Measurements from ENCODE around the gene PCNT.
A peak's percentile ranks its signal among the peaks of the same experiment; 100 is the strongest.
"Not testable (repeated sequence)": the region's sequence is repeated elsewhere in the genome, so short reads cannot be mapped to it uniquely, and the experiment has no call there.

Gene PCNT

DNA sequence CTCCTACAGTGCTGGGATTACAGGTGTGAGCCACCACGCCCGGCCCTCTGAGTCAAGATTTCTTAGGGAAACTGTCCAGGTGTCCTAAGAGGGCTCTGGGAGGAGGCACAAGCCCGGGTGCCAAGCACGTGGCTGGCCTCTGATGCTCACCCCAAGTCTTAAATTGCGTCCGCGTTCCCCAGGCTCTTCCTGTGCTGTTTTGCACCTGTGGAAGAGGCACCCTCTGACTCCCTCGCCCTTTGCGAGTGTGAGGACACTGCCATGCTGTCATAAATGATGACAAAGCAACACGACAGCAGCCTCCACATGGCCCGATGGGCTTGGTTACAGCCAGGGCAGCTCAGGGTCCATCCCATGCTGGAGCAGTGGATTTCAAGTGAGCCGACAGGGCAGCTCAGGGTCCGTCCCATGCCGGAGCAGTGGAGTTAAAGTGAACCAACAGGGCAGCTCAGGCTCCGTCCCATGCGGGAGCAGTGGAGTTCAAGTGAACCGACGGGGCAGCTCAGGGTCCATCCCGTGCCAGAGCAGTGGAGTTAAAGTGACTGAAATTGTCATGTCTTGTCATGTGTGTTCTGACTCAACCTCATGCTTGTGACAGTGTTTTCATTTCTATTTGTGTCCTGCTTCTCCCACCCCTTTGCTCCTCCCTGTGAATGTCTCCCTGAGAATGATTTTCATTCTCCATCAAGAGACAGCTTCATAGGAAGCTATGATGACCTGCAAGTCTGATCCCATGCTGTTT lies 33.9 kb downstream of the PCNT start:
- DNase-seq: no peak

DNA sequence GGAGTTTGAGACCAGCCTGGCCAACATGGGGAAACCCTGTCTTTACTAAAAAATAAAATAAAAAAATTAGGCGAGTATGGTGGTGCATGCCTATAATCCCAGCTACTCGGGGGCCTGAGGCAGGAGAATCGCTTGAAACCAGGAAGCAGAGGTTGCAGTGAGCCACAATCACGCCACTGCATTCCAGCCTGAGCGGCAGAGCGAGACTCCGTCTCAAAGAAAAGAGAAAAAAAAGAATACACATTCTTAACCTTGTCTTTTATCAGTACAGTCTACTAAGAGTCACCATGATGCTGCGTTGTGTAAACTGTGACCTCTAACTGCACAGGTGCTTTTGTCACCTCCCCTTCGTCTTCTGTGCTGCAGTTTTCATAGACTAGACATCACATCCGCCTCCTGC lies 37.2 kb downstream of the PCNT start:
- DNase-seq: no peak

DNA sequence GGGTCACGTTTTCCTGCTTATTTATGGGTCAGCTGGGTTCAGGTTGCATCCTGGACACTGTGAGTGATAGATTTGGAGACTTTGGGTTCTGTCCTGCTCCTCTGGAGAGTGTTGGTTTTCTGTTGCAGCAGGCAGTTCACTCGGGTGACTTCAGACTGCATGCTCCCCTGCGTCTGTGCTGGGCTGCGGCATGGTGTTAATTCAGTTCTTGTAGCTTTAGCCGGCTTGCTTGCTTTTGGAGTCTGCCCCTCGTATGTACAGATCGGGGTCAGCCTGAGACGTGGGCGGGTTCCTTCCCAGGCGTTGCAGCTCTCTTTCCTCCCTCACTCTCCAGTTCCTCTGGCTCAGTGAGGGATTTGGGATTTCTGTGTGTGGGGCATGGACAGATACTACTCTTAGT lies 38.0 kb downstream of the PCNT start:
- no peak for DNase-seq

DNA sequence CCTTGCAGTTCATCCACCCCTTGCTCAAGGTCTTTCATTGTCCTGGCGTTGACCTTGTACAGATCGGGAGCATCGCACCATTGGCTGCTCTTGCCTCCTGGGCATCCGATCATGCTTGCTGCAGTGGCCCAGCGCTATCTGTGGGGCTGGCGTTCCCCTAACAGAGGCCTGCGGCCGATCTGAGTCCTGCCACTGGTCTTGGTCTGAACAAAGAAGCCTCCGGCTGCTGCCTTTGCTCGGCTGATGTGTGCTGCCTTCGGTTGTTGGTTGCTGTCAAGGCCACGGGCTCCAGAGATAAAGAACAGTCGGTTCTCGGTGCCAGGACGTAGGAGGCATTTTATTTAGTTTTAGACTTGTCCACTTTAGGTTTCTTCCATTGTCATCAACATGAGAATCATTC lies 39.0 kb downstream of the PCNT start:
- DNase-seq: no peak

DNA sequence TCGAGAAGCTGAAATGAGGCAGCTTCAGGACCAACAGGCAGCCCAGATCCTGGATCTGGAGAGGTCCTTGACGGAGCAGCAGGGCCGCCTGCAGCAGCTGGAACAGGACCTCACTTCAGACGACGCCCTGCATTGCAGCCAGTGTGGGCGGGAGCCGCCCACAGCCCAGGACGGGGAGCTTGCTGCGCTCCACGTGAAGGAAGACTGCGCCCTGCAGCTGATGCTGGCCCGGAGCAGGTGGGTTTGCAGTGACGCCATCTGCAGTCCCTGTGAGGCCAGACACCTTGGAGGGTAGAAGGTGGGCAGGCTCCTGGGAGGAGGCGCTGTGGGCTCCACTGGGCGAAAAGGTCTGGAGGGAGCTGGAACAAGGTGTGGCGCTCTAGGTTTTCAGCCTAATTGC lies 39.7 kb downstream of the PCNT start:
- no peak for DNase-seq

DNA sequence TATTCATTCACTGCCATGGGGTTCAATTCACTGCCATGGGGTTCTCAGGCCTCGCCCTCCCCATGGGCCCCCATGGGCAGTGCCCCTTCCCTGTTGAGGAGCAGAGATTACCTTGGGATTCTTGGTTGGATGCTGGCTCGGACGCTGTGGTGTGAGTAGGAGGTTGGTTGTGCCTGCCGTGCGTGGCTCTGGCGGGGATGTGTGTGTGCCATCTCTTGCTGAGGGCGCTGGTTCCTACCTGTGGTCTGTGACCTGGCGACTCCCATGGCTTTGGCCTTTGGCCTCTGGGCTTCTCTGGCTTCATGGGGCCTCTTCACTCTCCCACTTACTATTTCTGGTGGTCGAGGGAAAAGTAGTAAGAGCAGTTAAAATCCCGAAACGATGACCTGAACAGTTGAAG lies 42.1 kb downstream of the PCNT start:
- DNase-seq: no peak

DNA sequence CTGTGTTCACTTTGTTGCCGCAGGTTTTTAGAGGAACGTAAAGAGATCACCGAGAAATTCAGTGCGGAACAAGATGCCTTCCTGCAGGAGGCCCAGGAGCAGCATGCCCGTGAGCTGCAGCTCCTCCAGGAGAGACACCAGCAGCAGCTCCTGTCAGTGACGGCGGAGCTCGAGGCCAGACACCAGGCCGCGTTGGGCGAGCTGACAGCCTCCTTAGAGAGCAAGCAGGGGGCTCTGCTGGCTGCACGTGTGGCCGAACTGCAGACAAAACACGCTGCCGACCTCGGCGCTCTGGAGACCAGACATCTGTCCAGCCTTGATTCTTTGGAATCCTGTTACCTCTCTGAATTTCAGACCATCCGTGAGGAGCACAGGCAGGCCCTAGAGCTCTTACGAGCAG lies 42.6 kb downstream of the PCNT start:
- DNase-seq: no peak

DNA sequence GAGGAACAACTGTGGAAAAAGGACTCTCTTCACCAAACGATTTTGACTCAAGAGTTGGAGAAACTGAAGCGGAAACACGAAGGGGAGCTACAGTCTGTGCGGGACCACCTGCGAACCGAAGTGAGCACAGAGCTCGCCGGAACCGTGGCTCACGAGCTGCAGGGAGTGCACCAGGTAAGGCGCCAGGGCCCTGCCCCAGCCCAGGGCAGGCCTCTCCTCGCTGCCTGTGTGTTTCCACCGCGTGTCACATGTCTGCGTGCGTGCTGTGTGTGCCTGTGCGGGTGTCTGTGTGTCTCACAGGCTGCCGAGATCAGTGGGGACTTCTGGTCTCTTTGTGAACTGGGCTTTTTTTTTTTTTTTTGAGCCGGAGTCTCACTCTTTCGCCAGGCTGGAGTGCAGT lies 43.0 kb downstream of the PCNT start:
- DNase-seq: no peak

DNA sequence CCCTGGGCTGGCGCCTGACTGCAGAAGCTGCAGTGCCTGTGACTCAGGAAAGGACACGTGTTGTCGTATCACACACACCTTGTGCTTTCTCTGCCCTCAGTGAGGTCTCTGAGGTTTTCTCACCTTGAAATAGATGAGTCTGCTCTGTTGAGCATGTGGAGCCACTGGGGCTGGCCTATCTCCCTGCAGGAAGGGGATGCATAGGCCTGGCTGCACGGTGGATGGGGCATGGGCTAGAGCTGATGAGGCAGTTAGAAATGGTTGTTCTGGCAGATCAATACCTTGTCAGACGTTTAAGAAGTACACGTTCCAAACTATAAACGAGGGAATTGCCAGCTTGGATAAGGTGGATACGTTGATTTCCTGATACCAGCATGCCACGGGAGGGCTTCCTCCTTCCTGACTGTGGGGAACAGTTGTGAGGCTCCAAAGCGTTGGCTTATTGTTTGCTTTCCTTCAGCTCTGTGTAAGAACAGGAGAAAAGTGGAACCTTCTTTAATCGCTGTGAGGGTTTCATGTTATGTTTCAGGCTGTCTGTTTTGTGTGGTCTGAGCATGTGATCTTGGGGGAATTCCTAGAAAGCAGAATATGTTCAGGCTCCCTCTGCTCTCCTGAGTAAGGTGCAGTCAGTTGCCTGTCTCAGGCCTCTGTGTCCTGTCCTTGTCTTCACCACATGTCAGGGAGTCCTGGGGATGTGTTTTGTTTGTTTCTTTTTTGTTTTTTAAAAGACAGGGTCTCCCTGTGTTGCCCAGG lies 44.8 kb downstream of the PCNT start:
- peak; percentile 40 for DNase-seq

DNA sequence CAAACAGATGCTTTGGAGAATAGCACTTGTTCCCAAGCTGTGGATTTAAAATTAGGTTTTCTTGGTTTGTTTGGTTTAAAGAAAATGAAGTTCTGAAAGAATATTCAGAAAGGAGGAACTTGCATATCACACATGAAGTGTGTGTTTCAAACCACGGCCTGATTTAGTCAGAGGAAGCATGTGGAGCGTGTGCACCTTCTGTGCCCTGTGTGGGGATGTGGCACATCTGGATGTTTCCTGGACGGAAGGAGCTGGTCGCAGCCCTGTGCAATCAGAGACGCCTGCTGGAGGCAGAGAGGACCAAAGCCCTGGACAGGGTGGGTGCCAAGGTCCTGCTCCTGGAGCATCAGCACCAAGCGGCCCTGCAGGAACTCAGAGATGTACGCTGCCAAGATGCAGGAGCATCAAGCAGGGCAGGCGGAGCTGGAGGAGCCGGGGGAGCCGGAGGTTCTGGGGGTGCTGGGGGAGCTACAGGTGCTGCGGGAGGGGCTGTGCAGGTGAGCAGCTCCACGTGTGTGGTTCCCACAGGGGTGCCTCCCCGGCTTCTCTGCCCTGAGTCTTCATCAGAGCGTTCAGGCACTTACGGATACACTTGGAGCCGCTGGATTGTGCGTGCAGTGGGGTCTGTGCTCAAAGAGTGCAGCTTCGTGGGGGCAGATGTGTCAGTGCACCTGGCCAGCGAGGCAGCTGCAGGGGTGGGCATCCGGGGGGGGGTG lies 45.7 kb downstream of the PCNT start:
- DNase-seq: no peak

DNA sequence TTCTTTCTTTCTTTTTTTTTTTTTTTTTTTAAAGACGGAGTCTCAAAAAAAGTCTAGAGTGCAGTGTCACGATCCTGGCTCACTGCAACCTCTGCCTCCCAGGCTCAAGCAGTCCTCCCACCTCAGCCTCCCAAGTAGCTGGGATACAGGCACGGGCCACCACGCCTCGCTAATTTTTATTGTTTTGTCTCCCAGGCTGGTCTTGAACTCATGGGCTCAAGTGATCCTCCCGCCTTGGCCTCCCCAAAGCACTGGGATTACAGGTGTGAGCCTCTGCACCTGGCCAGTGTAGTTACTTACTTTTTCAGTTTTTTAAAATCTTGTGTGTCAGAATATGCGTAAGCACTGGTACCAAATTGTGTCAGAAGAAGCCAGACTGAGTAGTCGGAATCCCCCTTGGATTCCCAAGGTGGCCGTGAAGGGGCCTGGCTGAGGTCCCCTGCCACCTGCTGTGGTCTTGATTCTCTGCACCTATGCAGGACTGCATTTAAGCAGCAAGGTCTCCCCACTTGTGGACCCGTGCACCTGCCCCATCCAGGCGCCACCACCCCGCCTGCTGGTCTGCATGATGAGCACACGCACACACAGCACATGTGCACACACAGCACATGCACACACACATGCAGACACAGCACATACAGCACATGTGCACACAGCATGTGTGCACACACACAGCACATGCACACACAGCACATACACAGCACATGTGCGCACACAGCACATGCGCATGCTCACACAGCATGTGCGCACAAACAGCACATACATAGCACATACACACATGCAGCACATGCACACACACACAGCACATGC lies 47.5 kb downstream of the PCNT start:
- DNase-seq: no peak

DNA sequence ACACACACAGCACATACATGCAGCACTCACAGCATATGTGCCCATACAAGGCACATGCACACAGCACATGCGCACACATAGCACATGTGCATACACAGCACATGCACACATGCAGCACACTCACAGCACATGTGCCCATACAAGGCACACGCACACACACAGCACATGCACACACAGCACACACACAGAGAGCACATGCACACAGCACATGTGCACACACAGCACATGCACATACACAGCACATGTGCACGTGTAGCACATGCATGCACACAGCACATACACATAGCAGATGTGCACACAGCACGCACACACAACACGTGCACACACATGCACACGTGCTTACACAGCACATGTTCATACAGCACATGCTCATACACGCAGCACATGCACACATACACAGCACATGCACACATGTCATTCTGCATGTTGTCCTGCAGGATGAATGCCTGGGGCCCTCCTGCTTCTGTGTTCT lies 48.1 kb downstream of the PCNT start:
- DNase-seq: no peak

DNA sequence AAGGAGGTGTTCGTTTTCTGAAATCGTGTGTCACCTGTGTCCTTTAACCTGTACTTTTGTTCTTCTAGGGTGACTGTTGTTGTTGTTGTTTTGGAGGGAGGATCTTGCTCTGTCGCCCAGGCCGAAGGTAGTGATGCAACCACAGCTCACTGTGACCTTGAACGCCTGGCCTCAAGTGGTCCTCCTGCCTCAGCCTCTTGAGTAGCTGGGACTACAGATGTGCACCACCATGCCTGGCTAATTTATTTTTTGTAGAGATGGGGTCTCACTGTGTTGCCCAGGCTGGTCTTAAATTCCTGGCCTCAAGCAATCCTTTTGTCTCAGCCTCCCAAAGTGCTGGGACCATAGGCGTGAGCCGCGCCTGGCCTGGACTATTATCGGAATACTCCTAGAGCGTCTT lies 49.0 kb downstream of the PCNT start:
- DNase-seq: not testable (repeated sequence)

DNA sequence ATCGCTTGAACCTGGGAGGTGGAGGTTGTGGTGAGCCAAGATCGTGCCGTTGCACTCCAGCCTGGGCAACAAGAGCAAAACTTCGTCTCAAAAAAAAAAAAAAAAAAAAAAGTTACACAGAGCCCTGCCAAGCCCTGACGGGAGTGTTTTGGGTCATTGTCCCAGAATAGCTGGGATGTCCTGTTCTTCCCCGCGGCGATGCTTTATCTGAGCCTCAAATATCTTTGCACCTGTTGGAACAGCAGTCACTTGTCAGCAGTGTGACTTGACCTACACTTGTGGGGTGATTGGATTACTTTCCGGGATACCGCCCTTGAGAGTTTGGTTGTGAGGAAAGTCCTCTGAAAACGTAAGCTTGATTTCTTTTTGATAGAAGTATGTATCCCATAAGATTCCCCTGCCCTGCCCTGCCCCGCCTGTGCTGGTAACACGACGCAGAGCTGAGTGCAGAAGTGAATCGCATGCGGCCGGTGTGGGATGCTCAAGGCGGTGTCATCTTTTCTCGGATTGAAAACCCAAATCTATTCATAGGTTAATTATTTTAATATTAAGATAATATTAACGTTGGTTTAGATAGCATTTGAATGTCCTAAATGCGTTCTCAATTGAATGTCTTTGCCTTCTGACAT lies 50.9 kb downstream of the PCNT start:
- no peak for DNase-seq

DNA sequence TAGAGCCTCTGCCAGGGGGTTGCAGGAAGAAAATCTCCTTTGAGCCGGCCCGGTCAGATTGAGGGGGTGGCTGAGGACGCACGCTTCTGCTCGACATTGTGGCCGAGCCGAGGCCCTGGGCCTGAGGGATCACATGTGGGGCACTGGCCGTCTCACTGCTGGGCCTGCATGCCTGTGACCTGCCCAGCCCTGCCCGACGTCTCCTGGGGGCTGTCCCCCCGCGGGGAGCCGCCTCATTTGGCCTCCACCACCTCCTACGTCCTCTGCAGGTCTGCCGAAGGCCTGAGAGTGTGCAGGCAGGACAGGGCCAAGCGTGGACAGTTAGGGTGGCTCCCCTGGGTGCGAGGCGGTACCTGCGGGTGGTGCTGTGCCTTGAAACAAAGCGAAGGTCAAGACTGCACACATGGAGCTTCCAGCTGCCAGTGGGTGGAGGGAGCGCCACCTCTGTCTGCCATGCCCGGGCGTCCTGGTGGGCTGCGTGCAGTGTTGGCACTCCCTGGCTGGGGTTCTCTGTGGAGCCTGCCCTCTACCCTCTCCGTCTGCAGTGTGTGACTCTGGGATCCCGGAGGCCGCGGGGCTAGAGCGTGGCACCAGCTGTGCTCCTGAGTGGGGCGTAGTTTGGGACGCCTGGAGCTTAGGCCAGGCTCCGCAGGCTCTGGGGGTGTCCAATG lies 51.7 kb downstream of the PCNT start:
- no peak for DNase-seq

DNA sequence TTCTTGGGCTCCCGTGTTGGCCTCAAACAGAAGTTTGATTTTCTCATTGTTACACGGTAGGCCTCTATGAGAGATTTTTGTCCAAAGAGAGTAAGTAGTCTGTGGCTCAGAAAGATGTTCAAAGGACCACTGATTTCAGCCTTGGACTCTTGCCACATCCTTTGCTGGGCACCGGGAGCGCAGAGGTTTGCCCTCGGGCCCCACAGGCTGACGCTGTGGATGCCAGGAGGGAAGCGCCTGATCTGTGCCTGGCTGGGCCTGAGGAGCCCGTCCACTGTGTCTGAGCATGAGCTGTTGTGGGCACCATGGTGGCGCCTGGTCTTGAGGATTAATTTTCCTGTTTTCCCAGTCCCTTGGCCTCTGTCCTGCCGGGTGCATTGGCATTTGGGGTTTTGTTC lies 52.3 kb downstream of the PCNT start:
- DNase-seq: no peak

DNA sequence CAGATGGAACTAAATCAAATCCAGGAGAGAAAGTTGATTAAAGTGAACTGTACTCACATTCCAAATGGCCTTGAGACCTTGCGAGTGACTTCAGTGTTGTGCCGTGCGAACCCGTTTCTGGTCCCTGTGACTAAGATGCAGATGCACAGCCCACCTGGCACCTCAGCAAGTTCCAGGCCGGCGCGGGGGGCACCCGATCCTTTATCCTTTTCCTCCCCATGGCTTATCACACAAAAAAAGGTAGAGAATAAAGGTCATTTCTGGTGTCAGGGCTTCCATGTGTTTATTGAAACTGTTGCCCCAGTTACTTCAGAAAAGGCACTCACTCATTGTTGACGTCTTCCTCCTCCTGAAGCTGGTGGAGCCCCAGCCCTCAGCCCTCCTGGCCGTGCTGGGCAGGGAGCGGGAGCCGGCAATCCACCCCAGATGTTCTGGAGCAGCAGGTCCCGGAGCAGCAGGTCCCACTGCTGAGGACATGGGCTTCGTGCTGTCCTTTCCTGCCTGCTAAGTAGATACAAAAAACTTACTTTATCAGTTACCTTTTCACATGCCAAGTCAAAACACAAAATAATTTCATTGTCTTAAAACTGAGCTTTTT lies 53.0 kb downstream of the PCNT start:
- DNase-seq: no peak

DNA sequence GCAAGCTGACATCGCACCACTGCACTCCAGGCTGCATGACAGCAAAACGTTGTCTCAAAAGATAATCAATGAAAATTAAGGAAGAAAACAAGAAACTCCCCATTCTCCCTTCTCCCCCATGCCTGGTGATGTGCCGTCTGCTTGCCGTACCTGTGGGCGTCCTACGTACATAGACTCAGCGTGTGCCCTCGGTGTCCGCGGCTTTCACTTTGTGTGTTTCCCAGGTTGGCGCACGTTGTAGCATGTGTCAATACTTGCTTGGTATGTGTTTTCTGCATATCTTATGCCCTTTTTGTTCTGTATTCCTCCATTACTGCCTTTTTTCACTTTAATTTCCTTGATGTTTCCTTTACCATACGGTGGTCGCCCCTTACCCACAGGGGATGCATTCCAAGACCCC lies 53.8 kb downstream of the PCNT start:
- no peak for DNase-seq

DNA sequence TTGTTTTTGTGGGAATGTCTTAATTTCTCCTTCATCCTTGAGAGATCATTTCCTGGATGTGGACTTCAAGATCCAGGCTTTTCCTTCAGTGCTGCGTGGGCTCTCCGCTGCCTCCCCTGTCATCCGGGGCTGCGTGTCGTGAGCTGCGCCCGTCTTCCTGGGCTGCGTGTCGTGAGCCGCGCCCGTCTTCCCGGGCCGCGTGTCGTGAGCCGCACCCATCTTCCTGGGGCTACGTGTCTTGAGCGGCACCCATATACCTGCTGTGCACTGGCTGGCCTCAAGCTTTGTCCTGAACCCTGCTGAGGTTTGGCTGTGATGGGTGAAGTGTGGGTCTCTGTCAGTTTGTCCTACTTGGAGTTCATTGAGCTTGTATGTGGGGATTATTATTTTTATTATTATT lies 55.1 kb downstream of the PCNT start:
- DNase-seq: no peak

DNA sequence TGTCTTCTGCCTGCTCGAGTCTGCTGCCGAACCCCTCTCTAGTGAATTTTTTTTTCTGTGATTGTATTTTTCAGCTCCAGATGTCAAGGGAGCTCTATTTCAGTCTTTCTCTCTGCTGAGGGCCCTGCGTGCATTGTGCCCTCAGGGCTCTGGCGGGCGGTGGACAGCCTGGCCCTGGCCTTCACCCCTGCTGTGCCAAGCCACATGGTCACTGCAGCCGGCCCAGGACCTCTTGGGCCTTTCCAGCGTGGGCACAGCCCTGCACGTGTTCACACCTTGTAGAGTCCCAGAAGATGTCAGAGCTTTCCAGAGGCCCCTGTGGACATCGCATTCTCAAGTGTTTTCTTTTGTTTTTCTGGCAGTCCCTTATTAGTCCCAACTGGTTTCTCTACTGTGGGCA lies 55.7 kb downstream of the PCNT start:
- DNase-seq: no peak

DNA sequence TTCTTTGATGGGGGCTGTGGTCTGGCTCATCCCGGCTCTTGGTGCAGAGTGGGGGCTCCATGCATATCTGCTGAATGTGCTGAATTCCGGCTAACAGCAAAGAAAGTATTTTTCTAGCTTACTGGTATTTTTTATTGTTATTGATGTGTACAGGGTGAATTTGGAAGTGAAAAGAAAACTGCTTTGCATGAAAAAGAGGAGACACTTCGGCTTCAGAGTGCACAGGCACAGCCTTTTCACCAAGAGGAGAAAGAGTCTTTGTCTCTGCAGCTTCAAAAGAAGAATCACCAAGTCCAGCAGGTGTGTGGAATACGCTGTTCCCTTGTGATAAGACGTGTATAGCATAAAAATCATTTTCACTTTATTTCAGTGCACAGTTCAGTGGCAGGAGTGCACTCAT lies 57.6 kb downstream of the PCNT start:
- no peak for DNase-seq

DNA sequence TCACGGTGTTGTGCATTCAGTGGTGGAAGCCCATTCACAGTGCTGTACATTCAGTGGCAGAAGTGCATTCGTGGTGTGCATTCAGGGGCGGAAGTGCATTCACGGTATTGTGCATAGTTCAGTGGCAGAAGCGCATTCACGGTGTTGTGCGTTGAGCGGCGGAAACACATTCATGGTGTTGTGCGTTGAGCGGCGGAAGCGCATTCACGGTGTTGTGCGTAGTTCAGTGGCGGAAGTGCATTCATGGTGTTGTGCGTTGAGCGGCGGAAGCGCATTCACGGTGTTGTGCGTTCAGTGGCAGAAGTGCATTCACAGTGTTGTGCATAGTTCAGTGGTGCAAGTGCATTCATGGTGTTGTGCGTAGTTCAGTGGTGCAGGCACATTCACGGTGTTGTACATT lies 60.6 kb downstream of the PCNT start:
- DNase-seq: no peak

All from activated naive CD4-positive, alpha-beta T cell treated with Interleukin-2 at 50 U/mL for 16 hours (primary cell).